T-helper 1 cell (primary cell): ENCODE measurements around the gene RNASEH2C.

Source experiments
- DNase-seq, 5 donors: peaks; one replicate each; pipeline ENCODE4 v3.0.0-alpha.2; 2012 to 2020

RNASEH2C gene

GRCh38 chr11:65680192-65680743 lies 40.3 kb downstream of the RNASEH2C start:
- DNase-seq: no peak

- no peak for DNase-seq
Measured at GRCh38 chr11:65672982-65673381, 47.6 kb downstream of the RNASEH2C start.

- DNase-seq: no peak
Measured at GRCh38 chr11:65672180-65672860, 48.3 kb downstream of the RNASEH2C start.
